Stimulated activated CD4-positive, alpha-beta T cell treated with anti-CD3 and anti-CD28 coated beads, TNF-alpha, amount 100 ng/mL, for 1 hour (primary cell): Measurements from ENCODE around the gene CDKL4.
"Not testable (repeated sequence)": the region's sequence is repeated elsewhere in the genome, so short reads cannot be mapped to it uniquely, and the experiment has no call there.

Experiments used
- DNase-seq, 3 donors: peaks; one replicate each; pipeline ENCODE4 v3.0.0-alpha.2; 2020; ENCODE audit warnings: low read depth in 3 of 3, low spot score in 1 of 3

CDKL4 gene

DNA sequence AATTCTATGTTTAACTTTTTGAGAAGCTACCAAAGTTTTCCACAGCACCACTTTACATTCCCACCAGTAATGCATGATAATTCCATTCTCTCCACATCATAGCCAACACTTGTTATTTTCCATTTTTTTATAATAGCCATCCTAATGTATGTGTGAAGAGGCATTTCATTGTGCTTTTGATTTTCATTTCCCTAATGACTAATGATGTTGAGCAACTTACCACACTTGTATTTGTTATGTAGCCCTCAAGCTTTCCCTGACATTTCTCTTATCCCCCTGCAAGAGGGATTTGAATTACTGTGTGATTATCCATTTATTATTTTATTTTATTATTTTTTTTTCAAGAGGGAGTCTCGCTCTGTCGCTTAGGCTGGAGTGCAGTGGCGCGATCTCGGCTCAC, 99.4 kb downstream of the CDKL4 start:
- DNase-seq: no peak

DNA sequence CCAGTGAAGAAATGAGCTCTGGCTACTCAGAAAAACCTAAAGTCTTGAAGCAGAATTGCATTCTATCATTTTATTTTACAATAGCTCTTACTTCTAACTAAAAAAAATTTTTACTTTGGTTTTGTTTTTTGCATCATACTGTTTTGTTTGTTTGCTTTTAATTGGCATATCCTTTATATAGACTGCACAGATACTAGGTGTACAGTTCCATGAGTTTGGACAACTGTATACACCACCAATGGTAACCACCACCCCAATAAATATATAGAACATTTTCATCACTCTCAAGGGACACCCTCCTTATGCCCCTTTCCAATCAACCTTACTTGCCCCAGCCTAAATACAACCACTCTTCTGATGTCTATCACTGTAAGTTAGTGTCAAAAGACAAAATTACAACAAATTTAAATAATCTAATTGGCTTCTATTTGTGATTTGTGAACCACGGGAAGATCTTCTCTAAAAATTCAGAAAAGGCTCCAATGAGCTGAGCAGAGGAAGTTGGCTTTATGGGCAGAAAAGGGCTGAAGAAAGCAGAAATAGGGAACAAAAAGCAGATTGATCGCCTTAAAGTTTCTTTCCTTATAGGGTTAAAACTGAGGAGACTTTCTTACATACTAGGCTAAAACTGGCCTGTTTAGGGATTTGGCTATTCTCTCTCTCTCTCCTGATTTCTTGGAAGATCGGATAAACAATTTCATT, 100.7 kb downstream of the CDKL4 start:
- no peak for DNase-seq

DNA sequence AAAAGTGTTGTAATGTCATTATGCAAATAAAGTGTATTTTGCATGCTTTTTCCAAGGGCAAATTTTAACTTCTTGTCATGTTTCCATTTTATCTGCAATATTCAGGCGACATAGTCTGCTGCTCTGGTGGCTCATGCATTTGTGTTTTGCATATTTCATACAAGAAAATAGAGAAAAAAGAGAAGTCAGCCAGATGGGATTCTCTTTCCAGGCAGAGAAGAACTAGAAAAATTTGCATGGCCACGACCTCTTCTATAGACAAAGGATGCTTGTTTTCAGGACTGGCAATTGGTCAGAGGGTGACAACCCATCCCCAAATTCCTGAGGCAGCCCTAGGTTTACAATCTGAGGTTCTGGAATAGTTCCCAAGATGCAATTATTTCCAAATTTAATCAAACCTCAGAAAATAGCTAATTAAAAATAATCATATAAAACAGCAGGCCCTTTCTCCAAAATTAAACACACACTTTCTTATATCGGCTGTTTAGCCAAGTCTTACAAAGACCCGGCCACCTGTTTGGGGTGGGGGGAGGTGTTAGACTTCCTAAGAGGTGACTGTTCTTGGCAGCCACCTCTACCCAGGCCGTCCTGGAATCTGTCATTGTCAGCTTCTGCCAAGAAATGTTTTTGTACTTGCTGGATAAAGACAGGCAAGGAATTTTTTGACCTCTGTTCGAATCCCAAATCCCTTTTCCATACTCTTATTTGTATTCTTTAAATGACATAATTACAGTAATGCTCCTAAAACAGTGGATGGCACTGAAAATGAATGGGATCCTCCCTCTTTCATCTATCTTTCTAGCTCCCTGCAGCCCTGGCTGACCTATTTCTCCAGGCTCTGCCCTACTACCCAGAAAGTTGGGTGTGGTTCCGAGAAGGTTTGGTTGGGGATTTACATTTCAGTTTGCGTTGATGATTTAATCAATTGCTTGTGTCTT, 102.2 kb downstream of the CDKL4 start:
- DNase-seq: no peak

DNA sequence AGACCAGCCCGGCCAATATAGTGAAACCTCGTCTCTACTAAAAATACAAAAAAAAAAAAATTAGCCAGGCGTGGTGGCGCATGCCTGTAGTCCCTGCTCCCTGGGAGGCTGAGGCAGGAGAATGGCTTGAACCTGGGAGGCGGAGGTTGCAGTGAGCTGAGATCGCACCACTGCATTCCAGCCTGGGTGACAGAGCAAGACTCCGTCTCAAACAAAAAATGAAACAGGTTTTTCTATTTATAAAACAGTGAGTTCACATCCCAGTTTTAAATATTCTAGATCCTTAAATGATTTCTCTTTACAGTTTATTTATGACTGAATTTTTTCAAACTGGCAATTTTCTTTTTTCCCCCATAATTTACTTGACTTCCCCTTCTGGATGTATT, 102.8 kb downstream of the CDKL4 start:
- not testable (repeated sequence) for DNase-seq

DNA sequence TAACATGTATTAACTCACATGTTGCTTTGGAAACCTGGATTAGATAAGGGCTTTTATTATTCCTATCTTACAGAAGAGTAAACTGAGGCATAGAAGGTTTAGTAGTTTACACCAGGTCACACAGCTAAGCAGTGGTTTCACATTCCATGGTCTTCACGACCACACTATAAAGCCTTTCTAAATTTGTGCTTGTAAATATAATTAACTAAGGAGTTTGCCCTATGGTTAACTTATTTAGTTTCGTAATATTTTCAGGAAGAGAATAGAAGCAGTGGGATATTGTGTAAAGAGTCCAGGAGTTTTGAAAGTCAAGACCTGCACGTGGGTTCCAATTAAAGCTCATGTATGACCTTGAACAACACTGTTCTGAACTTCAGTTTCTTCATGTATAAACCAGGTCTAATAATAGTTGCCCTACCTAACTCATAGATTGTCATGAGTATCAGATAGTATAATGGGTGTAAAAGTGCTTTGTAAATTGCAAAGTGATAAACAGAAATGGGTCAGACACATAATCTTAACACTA, 103.4 kb downstream of the CDKL4 start:
- no peak for DNase-seq

DNA sequence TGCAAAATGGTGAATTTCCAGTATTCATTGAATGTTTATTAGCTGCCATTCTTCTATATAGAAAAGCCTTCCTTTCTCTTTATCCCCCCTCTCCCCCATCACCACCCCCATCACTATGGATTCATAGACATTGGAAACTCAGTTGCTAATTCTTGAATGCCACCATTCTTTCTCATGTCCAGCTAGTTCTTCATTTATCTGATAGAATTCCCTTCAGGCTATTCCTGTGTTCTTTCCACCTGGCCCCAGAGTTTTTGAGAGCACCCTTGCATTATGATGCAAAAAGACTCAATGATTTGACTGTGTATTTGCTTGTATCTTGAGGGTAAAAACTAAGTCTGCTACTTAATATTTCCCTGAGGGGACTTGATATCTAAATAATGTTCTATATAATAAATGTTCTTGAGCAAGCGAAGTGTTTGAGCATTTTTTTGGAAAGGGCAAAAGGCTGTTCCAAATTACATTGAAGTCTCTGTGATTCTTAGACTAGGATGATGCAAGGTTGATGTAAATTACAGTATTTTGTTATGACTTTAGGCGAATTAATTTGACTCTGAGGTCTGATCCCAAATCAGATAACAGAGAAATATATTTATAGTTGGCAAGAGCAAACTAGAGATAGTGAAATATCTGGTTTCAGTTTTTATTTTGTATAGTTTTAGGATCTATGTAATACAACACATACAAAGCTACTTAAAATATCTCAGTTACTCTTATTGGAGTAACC, 104.1 kb downstream of the CDKL4 start:
- no peak for DNase-seq

DNA sequence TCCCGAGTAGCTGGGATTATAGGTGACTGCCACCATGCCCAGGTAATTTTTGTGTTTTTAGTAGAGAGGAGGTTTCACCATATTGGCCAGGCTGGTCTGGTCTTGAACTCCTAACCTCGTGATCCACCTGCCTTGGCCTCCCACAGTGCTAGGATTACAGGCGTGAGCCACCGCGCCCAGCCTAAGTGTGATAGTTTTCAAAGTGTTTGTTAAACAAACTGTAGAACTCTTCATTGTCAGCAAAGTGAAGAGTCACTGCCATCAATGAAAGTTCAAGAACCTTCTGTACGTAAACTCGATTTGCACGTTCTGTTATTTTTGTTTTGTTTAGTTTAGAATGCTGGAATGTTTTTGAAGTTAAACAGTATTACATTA, 104.9 kb downstream of the CDKL4 start:
- DNase-seq: no peak

DNA sequence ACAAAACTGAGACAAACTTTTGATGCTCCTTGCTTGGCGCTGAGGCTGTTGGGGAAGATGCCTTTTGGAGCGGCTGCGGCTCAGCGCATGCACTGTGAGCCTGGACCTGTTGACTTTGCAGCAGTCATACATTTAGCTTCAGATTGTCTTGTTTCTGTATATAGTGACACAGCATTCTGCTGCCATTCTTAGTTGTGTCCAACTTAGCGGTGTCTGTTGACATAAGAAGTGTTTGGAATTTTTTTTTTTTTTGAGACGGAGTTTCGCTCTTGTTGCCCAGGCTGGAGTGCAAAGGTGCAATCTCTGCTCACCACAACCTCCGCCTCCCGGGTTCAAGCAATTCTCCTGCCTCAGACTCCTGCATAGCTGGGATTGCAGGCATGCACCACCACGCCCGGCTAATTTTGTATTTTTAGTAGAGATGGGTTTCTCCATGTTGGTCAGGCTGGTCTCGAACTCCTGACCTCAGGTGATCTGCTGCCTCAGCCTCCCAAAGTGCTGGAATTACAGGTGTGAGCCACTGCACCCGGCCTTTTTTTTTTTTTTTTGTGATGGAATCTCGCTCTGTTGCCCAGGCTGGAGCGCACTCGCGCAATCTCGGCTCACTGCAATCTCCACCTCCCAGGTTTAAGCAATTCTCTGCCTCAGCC, 105.5 kb downstream of the CDKL4 start:
- DNase-seq: not testable (repeated sequence)

DNA sequence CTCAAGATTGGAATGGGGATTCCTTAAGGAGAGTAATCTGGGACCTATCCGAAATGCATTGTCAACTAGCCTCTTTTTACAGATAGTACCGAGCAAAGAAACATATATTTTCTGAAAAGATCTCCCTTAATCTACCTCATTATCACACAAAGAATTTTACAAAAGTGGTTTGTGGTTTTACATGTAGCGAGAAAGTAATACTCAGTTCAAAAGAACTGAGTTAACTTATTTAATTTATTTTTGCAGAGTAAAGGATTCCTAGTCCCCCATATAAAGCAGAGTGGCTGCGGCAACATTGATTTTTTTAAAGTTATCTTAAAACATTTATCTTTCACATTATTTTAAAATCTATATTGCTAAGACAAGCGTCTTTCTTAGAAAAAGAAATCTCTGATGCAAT, 107.0 kb downstream of the CDKL4 start:
- no peak for DNase-seq

DNA sequence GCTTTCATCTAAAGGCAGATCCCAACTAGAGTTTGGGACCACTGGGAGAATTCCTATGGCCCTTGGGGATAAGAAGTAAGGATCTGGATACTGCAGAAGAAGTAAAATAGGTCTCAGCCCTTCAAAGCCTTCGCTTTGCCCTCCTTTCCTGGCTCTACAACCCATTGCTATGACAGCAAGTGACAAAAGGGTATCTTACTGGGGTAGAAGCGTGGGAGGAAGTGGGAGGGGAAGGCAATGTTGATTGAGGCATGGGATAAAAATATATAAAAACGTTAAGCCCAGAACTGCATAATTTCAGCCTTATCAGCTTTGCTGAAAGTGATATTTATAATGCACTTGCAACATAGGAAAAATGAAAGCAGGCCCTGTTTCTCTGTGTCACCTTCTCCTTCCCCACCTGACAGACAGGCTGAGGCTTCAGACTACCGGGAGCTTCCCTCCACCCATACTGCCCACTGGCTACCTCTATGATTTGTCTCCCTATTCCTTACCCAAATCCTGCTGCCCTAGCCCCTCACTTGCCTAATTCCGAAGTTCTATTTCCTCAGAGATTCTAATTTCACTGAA, 108.0 kb downstream of the CDKL4 start:
- DNase-seq: no peak

DNA sequence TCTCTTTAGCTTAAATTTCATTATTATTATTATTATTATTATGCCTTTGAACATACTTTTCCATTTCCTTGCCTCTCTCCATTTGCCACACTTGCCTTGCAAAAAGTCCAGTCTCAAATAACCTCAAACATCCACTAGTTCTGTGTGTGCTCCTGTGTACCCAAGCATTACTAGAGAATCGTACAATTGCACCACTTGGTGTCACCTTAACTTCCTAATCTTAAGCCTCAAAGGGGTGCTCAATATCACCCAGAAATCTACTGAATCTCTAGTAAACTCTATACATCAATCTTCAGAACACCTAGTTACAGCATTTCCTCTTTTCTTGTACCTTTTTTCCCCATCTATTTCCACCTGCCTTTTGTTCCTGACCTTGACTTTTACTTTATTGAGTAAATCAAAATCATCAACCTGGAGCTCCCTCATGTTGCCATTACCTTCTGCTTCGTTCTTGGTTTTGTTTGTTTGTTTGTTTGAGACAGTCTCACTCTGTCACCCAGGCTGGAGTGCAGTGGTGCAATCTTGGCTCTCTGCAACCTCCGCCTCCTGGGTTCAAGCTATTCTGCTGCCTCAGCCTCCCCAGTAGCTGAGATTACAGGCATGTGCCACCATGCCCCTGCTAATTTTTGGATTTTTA, 110.4 kb downstream of the CDKL4 start:
- no peak for DNase-seq

DNA sequence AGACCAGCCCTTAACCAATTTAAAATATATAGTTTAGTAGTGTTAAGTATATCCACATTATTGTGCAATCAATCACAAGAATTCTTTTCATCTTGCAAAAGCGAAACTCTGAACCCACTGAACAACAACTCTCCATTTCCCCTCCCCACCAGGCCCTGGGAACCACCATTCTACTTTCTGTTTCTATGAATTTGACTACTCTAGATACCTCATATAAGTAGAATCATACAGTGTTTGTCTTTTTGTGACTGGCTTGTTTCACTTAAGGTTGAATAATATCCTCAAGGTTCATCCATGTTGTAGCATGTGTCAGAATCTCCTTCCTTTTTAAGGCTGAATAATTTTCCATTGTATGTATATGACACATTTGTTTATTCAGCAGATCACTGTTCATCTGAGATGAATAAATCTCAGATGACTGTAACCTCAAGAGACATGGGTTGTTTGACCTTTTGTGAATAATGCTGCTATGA, 114.8 kb downstream of the CDKL4 start:
- DNase-seq: peak in 2 of 3 donors; percentile 17 to 33

DNA sequence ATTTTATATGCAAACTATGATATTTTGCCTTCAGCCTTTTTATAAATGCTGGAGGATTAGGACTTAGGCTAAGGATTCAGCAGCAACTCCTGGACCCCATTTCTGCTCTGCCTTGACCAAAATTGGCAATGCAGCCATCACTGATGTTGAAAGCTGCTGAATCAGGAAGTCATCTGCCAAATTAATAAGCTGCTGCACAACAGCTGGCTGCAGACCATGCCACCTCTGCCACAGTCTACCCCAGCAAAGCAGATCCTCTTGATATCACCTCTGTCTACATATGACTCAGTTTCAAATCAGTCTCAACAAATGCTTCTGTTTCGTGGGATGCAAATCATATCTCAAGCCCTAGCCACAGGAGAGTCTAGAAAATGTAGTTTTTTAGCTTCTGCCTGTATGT, 115.8 kb downstream of the CDKL4 start:
- DNase-seq: no peak
